ENCODE results near the gene GOLGA6L2.
"Not testable (repeated sequence)": the region's sequence is repeated elsewhere in the genome, so short reads cannot be mapped to it uniquely, and the experiment has no call there.

Gene GOLGA6L2

GRCh38 chr15:23415321-23415865 is 31.6 kb downstream of the GOLGA6L2 start:
- DNase-seq (ENCODE audit: insufficient read length, low spot score) = no peak
- no peak for FAIRE-seq
- no peak for TF ChIP-seq POLR2A (IDR thresholded peaks at IDR 0.05; ENCODE audit: low read depth, low read length)

DNA sequence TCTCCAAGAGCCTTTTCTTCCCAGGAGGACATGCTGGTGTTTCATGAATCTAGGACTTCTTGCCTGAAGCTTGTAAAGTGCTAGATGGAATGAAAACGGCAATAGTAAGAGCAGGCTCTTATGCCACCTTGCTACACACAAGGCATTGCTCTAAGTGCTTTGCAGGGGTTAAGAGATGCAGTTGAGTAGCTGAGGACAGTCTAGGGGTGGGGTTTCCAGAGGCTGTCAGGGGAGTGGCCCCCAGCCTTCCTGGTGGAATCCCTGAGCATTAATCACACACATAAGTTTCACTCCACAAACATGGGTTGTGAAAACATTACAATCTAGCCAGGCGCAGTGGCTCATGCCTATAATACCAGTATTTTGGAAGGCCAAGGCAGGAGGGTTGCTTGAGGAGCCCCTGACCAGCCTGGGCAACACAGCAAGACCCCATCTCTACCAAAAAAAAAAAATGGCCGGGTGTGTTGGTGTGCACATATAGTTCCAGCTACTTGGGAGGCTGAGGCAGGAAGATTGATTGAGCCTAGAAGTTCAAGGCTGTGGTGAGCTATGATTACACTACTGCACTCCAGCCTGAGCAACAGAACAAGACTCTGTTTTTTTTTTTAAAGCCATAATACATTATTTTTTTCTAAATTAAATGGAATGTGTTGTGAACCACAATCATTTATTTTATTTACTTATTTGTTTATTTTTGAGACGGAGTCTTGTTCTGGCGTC is 34.0 kb downstream of the GOLGA6L2 start:
- FAIRE-seq; DNase-seq (ENCODE audit: insufficient read length, low spot score): not testable (repeated sequence)

DNA sequence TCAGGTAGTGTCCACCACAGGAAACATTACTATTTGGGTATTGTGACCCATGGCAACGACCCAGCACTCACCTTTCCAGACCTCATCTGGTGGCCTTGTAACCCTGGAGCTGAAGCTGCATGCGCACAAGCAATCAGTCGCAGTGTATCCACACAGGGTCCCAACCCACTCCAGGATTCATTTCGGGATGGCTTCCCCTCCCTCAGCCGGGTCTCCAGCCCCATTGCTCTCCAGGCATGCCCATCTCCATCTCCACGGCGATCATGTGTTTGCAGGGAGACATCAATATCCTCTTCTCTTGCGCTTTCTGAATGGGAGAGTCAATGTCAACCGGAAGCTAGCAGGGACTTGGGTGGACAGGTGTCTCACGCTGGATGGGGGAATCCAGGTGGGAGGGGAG is 35.2 kb downstream of the GOLGA6L2 start:
- no peak for FAIRE-seq
- no peak for TF ChIP-seq POLR2A (IDR thresholded peaks at IDR 0.05; ENCODE audit: low read depth, low read length)
- no peak for DNase-seq (ENCODE audit: insufficient read length, low spot score)

- no peak for FAIRE-seq
- no peak for DNase-seq (ENCODE audit: insufficient read length, low spot score)
- no peak for TF ChIP-seq POLR2A (IDR thresholded peaks at IDR 0.05; ENCODE audit: low read depth, low read length)
These were observed 43.5 kb downstream of the GOLGA6L2 start for GRCh38 chr15:23403550-23403949.

DNA sequence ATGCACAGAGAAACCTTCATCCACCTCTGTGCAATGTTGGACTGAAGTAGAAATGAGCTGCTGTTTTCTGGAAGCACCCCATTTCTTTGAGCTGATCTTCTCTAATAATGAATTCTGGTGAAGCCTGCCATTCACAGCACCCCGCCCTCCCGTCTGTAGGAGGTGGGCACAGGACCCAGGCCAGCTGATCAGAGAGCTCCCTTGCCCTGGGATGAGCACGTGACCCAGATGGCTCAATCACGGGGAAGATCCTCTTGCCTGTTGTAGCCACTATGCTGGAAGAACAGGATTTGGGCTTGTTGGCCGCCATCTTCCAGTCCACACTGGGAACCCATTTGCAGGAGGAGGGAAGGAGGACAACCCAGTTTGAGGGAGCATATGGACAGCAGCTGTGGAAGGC is 44.5 kb downstream of the GOLGA6L2 start:
- DNase-seq (ENCODE audit: insufficient read length, low spot score) = no peak
- FAIRE-seq = no peak
- TF ChIP-seq POLR2A (IDR thresholded peaks at IDR 0.05; ENCODE audit: low read depth, low read length) = no peak

GRCh38 chr15:23402140-23402539 is 44.9 kb downstream of the GOLGA6L2 start:
- TF ChIP-seq POLR2A (IDR thresholded peaks at IDR 0.05; ENCODE audit: low read depth, low read length) = no peak
- DNase-seq (ENCODE audit: insufficient read length, low spot score) (no peak), FAIRE-seq (no peak)

- TF ChIP-seq POLR2A (IDR thresholded peaks at IDR 0.05; ENCODE audit: low read depth, low read length) = no peak
- no peak for FAIRE-seq
- DNase-seq (ENCODE audit: insufficient read length, low spot score) = no peak
These were observed 45.4 kb downstream of the GOLGA6L2 start for GRCh38 chr15:23401627-23402026.

- not testable (repeated sequence) for FAIRE-seq
These were observed 47.8 kb downstream of the GOLGA6L2 start for GRCh38 chr15:23399207-23399606.

GRCh38 chr15:23398357-23398756 is 48.7 kb downstream of the GOLGA6L2 start:
- DNase-seq (ENCODE audit: insufficient read length, low spot score); FAIRE-seq: not testable (repeated sequence)

More at GRCh38 chr15:23399207-23399606, 47.8 kb downstream of the GOLGA6L2 start:
- not testable (repeated sequence) for DNase-seq (ENCODE audit: insufficient read length, low spot score)

DNA sequence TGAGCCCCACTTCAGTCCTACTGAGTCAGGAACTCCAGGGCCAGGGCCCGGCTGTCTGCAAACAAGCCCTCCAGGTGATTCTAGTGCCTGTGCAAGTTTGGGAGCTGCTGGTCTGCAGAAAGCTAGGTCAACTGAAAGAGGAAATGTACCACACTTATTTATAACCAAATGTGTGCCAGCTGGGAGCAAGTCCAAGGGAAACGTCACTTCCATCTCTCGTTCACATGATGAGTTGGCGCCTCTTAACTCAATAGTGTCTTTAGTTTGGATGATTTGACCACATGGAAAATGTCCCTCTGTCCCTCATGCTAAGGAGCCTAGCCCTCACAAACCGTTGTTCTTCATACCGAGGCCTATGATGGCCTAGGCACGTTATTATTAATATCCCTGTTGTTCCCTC is 49.3 kb downstream of the GOLGA6L2 start:
- TF ChIP-seq POLR2A (IDR thresholded peaks at IDR 0.05; ENCODE audit: low read depth, low read length) = no peak
- DNase-seq (ENCODE audit: insufficient read length, low spot score) = no peak
- FAIRE-seq = no peak

DNA sequence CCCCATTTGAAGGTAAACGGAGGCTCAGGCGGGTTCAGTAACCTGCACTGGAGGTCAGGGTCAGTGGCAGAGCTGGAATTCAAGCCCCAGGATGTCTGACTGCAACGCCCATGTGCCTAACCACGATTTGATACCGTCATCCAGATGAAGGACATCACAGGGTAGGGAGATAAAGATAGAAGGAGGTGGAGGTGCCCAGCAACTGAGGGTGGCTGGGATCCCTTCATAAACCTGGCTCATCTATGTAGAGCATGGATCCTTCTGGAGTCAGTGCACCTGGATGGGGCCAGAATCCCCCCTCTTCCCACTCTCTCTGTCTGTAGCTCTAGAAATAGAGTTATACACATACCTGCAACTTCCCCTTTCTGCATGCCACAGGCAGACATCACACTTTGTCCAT is 51.2 kb downstream of the GOLGA6L2 start:
- DNase-seq (ENCODE audit: insufficient read length, low spot score) (no peak), FAIRE-seq (no peak)
- no peak for TF ChIP-seq POLR2A (IDR thresholded peaks at IDR 0.05; ENCODE audit: low read depth, low read length)

DNA sequence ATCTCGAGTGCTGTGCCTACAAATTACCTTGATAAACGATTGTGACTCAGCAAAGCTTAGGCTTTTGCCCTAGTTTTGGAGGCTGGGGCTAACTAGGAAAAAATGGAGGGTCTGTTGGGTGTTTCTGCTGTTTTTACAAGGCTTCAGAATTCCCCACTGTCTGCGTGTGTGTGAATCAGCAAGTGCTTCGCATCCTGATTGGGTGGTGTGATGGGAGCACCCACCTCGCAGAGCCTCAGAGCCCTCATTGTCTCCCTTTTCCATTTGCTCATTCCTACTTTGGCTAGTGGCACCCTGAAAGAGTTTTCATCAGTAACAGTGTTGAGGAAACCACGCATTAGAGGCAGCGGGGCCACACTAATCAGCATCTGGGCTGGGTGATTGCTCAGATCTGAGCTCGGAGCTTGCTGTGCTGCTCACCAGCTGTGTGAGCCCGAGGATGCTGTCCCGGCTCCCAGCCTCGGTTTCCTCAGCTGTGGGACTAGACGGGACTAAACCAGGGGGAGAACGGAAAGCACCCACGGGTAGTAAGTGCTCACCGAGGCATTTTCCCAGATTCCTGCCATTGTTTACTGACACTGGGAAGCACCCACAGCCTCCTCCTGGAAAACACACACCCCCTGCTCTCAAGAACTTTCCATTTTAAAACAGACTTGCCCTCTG is 51.9 kb downstream of the GOLGA6L2 start:
- TF ChIP-seq POLR2A (IDR thresholded peaks at IDR 0.05; ENCODE audit: low read depth, low read length) = no peak
- FAIRE-seq = peak; percentile 84
- DNase-seq (ENCODE audit: insufficient read length, low spot score) = peak; percentile 21
